ENCODE data around the gene SLC26A2.

- TF ChIP-seq CTCF (IDR thresholded peaks at IDR 0.05) (no peak), POLR2A (IDR thresholded peaks at IDR 0.05) (no peak), EP300 (IDR thresholded peaks at IDR 0.05; ENCODE audit: low read depth) (no peak)
These were observed 62.1 kb downstream of the SLC26A2 start for GRCh38 chr5:150022681-150023080.

Data from transverse colon (tissue), 3 donors.